Lung (tissue), 12 donors: ENCODE measurements around the gene DNMBP. TPM values are rescaled to one million over a fixed set of nuclear protein-coding genes. Genes with fewer than 3 reads are reported as not detected.

Experiments
- ATAC-seq: fragments of 200-7000 bp; cut with Tn5 transposase; one replicate; pipeline ENCODE4 v1.9.1; 2020; ENCODE audit warnings: moderate number of reproducible peaks; ENCODE audit not compliant: insufficient read depth, low FRiP score
- DNase-seq, 3 donors: peaks; one replicate each; pipeline ENCODE4 v3.0.0-alpha.2; 2013 to 2017
- H3K27ac ChIP-seq, 2 donors: one replicate each; pipeline ENCODE4 v1.5.1; 2013; ENCODE audit warnings: mild to moderate bottlenecking in 2 of 2, moderate library complexity in 2 of 2, control low read depth in 1 of 2, inconsistent platforms in 1 of 2, low read depth in 1 of 2, low read length in 1 of 2
- H3K27me3 ChIP-seq, 3 donors: one replicate each; pipeline ENCODE4 v1.5.1; 2013; ENCODE audit warnings: low read length in 2 of 3; ENCODE audit not compliant: control insufficient read depth in 3 of 3, insufficient read depth in 3 of 3
- H3K36me3 ChIP-seq, 4 donors: one replicate each; pipeline ENCODE4 v1.5.1; 2013; ENCODE audit warnings: low read length in 4 of 4, mild to moderate bottlenecking in 1 of 4, moderate library complexity in 1 of 4; ENCODE audit not compliant: control insufficient read depth in 4 of 4, insufficient read depth in 4 of 4
- H3K4me1 ChIP-seq, 5 donors: one replicate each; pipeline ENCODE4 v1.5.1; 2013; ENCODE audit warnings: low read length in 5 of 5, mild to moderate bottlenecking in 2 of 5, moderate library complexity in 1 of 5; ENCODE audit not compliant: control insufficient read depth in 5 of 5, insufficient read depth in 5 of 5
- H3K4me3 ChIP-seq: one replicate; pipeline ENCODE4 v1.5.1; 2013; ENCODE audit warnings: mild to moderate bottlenecking, control low read depth, moderate library complexity
- H3K9ac ChIP-seq, 2 donors: one replicate each; pipeline ENCODE4 v1.5.1; 2013; ENCODE audit warnings: low read length in 2 of 2, control low read depth in 1 of 2; ENCODE audit not compliant: insufficient read depth in 1 of 2
- H3K9me3 ChIP-seq, 4 donors: one replicate each; pipeline ENCODE4 v1.5.1; 2013; ENCODE audit warnings: low read length in 3 of 4, mild to moderate bottlenecking in 1 of 4, moderate library complexity in 1 of 4; ENCODE audit not compliant: control insufficient read depth in 4 of 4, insufficient read depth in 3 of 4
- WGBS, 2 donors: extraction: QIAGEN DNeasy Blood & Tissue Kit; methylation state at CpG; one replicate each; pipeline ENCODE4 v1.1.7; 2013; 5-methylcytosine and 5-hydroxymethylcytosine counted together
- polyA plus RNA-seq, 2 donors: library from polyadenylated mRNA; stranded (reverse); fragments of 200-250 nt; gene quantifications; one replicate each; pipeline ENCODE4 v1.2.1, GENCODE V29; 2013
- total RNA-seq, 2 donors: library from RNA; depleted of rRNA in 1 of 2; stranded (reverse); fragments of >200 nt in 1 of 2; gene quantifications; one replicate each; pipeline ENCODE4 v1.2.1, GENCODE V29; 2014 to 2021
- TF ChIP-seq, protein P1 (sequence below): IDR thresholded peaks from 2 replicates; pipeline ENCODE4 v1.5.1; 2012; ENCODE audit warnings: mild to moderate bottlenecking; ENCODE audit errors: control extremely low read depth, extremely low read depth
- donor health status: control.
- donor health status: control.
- donor health status: Bipolar disorder and iron deficiency.
- donor health status: healthy.
- donor health status: DM: yes; HTN: yes; CAD: no.

DNMBP gene
- total and polyA plus RNA-seq, 4 donors: 6.5 to 31.0 (median 12.5) TPM

DNA sequence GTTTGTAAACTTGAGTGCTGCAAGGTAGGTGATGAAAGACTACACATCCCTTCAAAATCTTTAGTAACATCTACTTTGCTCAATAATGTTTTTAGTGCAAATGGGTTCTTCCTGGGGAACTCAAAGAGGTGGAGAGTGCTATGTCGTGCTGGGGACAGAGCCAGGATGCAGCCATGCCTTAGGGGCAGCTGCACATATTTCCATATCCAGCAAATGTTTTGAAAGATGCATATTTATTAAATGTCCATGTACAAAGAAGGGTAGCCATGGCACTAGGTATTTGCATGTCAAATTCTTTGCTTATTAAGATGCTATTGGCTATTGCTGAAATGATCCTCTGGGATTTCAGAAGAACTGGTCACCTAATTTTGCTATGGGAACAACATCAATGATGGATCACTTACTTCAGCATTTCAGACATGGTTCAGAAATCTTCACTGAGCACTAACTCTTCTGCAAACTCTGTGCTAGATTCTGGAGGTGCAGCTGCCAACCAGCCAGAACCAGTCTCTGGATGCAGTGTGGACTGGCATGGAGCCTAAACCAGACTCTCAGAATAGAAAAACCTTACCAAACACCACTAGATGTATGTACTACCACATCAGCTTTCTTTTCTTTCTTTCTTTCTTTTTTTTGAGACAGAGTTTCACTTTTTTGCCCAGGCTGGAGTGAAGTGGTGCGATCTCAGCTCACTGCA is 31.7 kb upstream of the DNMBP start:
- TF ChIP-seq, protein P1, sequence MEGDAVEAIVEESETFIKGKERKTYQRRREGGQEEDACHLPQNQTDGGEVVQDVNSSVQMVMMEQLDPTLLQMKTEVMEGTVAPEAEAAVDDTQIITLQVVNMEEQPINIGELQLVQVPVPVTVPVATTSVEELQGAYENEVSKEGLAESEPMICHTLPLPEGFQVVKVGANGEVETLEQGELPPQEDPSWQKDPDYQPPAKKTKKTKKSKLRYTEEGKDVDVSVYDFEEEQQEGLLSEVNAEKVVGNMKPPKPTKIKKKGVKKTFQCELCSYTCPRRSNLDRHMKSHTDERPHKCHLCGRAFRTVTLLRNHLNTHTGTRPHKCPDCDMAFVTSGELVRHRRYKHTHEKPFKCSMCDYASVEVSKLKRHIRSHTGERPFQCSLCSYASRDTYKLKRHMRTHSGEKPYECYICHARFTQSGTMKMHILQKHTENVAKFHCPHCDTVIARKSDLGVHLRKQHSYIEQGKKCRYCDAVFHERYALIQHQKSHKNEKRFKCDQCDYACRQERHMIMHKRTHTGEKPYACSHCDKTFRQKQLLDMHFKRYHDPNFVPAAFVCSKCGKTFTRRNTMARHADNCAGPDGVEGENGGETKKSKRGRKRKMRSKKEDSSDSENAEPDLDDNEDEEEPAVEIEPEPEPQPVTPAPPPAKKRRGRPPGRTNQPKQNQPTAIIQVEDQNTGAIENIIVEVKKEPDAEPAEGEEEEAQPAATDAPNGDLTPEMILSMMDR: no peak
- peaks cover 0 to 6% (median 0%) of the 10 kb centered on the region in 5 donors for H3K4me1 ChIP-seq
- 65 to 80% methylated on average over 2 of the region's 2 CpGs for WGBS, 2 donors
- ATAC-seq (no peak), DNase-seq (peak in 1 of 3 donors; percentile 23)
- H3K9me3 ChIP-seq: peaks cover 0 to 2% (median 0%) of the 10 kb centered on the region in 4 donors
- no peak overlapping the region for H3K9ac ChIP-seq
- H3K27ac ChIP-seq: no peak overlapping the region
- no peaks in the 10 kb centered on the region for H3K27me3 ChIP-seq
- no peak overlapping the region for H3K4me3 ChIP-seq
- no peaks in the 10 kb centered on the region for H3K36me3 ChIP-seq

GRCh38 chr10:100038561-100039071 is 28.9 kb upstream of the DNMBP start:
- no peaks in the 10 kb centered on the region for H3K36me3 ChIP-seq
- ATAC-seq: no peak
- no peak overlapping the region for H3K27ac ChIP-seq
- H3K9me3 ChIP-seq: peaks cover 0 to 2% (median 0%) of the 10 kb centered on the region in 4 donors
- peaks cover 0 to 4% (median 0%) of the 10 kb centered on the region in 5 donors for H3K4me1 ChIP-seq
- H3K9ac ChIP-seq: no peak overlapping the region
- DNase-seq: no peak
- WGBS, 2 donors: 17 to 33% methylated on average over 1 of the region's 1 CpG
- no peak overlapping the region for H3K4me3 ChIP-seq
- no peaks in the 10 kb centered on the region for H3K27me3 ChIP-seq
- TF ChIP-seq, protein P1: no peak

DNA sequence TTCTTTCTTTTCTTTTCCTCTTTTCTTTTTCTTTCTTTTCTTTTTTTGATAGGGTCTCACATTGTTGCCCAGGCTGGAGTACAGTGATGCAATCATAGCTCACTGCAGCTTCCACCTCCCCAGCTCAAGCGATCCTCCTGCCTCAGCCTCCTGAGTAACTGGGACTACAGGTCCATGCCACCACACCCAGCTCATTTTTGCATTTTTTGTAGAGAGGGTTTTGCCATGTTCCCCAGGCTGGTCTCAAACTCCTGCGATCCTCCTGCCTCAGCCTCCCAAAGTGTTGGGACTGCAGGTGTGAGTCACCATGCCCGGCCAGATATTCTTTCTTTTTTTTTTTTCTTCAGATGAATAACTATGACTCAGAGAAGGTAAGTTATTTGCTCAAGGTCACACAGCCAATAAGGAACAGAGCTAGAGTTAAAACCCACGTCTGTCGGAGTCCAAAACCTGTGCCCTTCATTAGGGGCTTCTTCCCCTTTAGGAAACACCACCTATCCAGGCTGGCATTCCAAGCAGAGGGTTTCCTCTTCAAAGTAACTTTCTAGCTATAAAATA is 28.1 kb upstream of the DNMBP start:
- H3K9me3 ChIP-seq: peaks cover 0 to 2% (median 0%) of the 10 kb centered on the region in 4 donors
- TF ChIP-seq, protein P1: no peak
- no peak overlapping the region for H3K27ac ChIP-seq
- no peak overlapping the region for H3K4me3 ChIP-seq
- ATAC-seq: no peak
- H3K36me3 ChIP-seq: no peaks in the 10 kb centered on the region
- H3K9ac ChIP-seq: no peak overlapping the region
- H3K27me3 ChIP-seq: no peaks in the 10 kb centered on the region
- 73 to 75% methylated on average over 5 of the region's 5 CpGs for WGBS, 2 donors
- H3K4me1 ChIP-seq: peaks cover 0 to 4% (median 0%) of the 10 kb centered on the region in 5 donors
- no peak for DNase-seq
